Right lobe of liver (tissue), 6 donors: ENCODE data around the gene FSTL4. TPM values are rescaled to one million over a fixed set of nuclear protein-coding genes. Genes with fewer than 3 reads are reported as not detected.

ENCODE experiments used
- ATAC-seq, 4 donors: fragments of 200-7000 bp; cut with Tn5 transposase; one replicate each; pipeline ENCODE4 v1.9.1; 2020; ENCODE audit warnings: mild to moderate bottlenecking in 4 of 4, moderate library complexity in 4 of 4
- DNase-seq, 3 donors: peaks; one replicate each; pipeline ENCODE4 v3.0.0-alpha.2; 2020
- H3K27ac ChIP-seq, 3 donors: fragments of 200-600 bp; one replicate each; pipeline ENCODE4 v1.8.0; 2022
- H3K27me3 ChIP-seq, 2 donors: fragments of 200-600 bp; one replicate each; pipeline ENCODE4 v1.8.0; 2022
- H3K36me3 ChIP-seq, 4 donors: fragments of 200-600 bp; sonication (generic) in 1 of 4; one replicate each; pipeline versions ENCODE4 v1.5.1 to v1.8.0; 2017 to 2022; ENCODE audit warnings: control low read depth in 1 of 4
- H3K4me1 ChIP-seq, 4 donors: fragments of 200-600 bp; sonication (generic) in 1 of 4; one replicate each; pipeline versions ENCODE4 v1.5.1 to v1.8.0; 2017 to 2022; ENCODE audit warnings: control low read depth in 1 of 4
- H3K4me3 ChIP-seq, 3 donors: fragments of 200-600 bp; one replicate each; pipeline ENCODE4 v1.8.0; 2022
- H3K9me3 ChIP-seq, 4 donors: fragments of 200-600 bp; sonication (generic) in 1 of 4; one replicate each; pipeline versions ENCODE4 v1.5.1 to v1.8.0; 2017 to 2022; ENCODE audit warnings: control low read depth in 1 of 4
- CTCF ChIP-seq, 4 donors: fragments of 200-600 bp in 3 of 4; fragments of 450-650 bp in 1 of 4; IDR thresholded peaks; one replicate each; pipeline versions ENCODE4 v1.5.1 to v1.8.0; 2016 to 2022; ENCODE audit warnings: antibody characterized with exemption in 4 of 4, mild to moderate bottlenecking in 2 of 4
- POLR2A ChIP-seq: fragments of 450-650 bp; IDR thresholded peaks from one replicate; pipeline ENCODE4 v1.6.1; 2017; ENCODE audit warnings: antibody characterized with exemption, mild to moderate bottlenecking
- WGBS: methylation state at CpG from one replicate; pipeline ENCODE4 v1.1.6; 2018; ENCODE audit warnings: low coverage, low lambda C conversion rate; ENCODE audit not compliant: insufficient coverage; ENCODE audit errors: missing lambda C conversion rate; 5-methylcytosine and 5-hydroxymethylcytosine counted together
- intact Hi-C, 2 donors: fragments of 100-400 bp; cut with DNase I; formaldehyde crosslinking; loops; one replicate each; pipeline versions ENCODE4 v1.11.2 to v1.14.1; 2022
- total RNA-seq, 6 experiments: library from RNA; depleted of rRNA in 2 of 6; stranded (reverse); fragments of >200 nt in 2 of 6; fragmentation: NEBNext Ultra II Directional in 3 of 6; extraction: Animal tissue kit (Norgen Biotek cat#: 25700) in 3 of 6; gene quantifications; one replicate each; pipeline versions ENCODE4 v1.1.0 to v1.2.4, GENCODE V29; 2016 to 2023
- donor health status: DM: no; HTN: yes; CAD: no.
- donor health status: DM: no; HTN: no; CAD: no.
- donor health status: DM: no; HTN: no; CAD: no.
- donor health status: DM: no; HTN: yes; CAD: no.
- donor health status: DM: no; HTN: yes; CAD: no.

The FSTL4 gene
- total RNA-seq, 6 experiments from 2014 or later: 0.62 to 1.3 (median 0.80) TPM; not detected in 3

- no peak for DNase-seq
- Histone ChIP-seq H3K27ac (no peak overlapping the region), H3K36me3 (no peaks in the 10 kb centered on the region), H3K9me3 (no peaks in the 10 kb centered on the region), H3K4me1 (no peaks in the 10 kb centered on the region), H3K27me3 (no peaks in the 10 kb centered on the region), H3K4me3 (no peak overlapping the region)
- ATAC-seq: no peak
- intact Hi-C loops: no loop called here
- 40% methylated on average over 1 of the region's 1 CpG for WGBS
- TF ChIP-seq CTCF (IDR thresholded peaks at IDR 0.05): no peak
- no peak for TF ChIP-seq POLR2A
These were observed 411.0 kb downstream of the FSTL4 start for GRCh38 chr5:133201310-133201709.

- H3K27ac ChIP-seq: no peak overlapping the region
- H3K36me3 ChIP-seq: no peaks in the 10 kb centered on the region
- WGBS: no CpG with 5 or more reads among the region's 3 CpGs
- no peak overlapping the region for H3K4me3 ChIP-seq
- H3K27me3 ChIP-seq: no peaks in the 10 kb centered on the region
- intact Hi-C loops: no loop called here
- ATAC-seq: no peak
- DNase-seq: no peak
- TF ChIP-seq CTCF (IDR thresholded peaks at IDR 0.05) (no peak), POLR2A (no peak)
- no peaks in the 10 kb centered on the region for H3K4me1 ChIP-seq
- no peaks in the 10 kb centered on the region for H3K9me3 ChIP-seq
These were observed 412.1 kb downstream of the FSTL4 start for GRCh38 chr5:133200256-133200655.

- H3K36me3 ChIP-seq: no peaks in the 10 kb centered on the region
- H3K4me3 ChIP-seq: no peak overlapping the region
- no peaks in the 10 kb centered on the region for H3K9me3 ChIP-seq
- TF ChIP-seq POLR2A (no peak), CTCF (IDR thresholded peaks at IDR 0.05) (no peak)
- no peaks in the 10 kb centered on the region for H3K27me3 ChIP-seq
- DNase-seq: no peak
- ATAC-seq: no peak
- intact Hi-C loops: no loop called here
- no peak overlapping the region for H3K27ac ChIP-seq
- 55% methylated on average over 9 of the region's 18 CpGs for WGBS
- no peaks in the 10 kb centered on the region for H3K4me1 ChIP-seq
These were observed 412.7 kb downstream of the FSTL4 start for GRCh38 chr5:133199417-133200178.

GRCh38 chr5:133198511-133198910 lies 413.8 kb downstream of the FSTL4 start:
- H3K27me3 ChIP-seq: no peaks in the 10 kb centered on the region
- no peaks in the 10 kb centered on the region for H3K36me3 ChIP-seq
- H3K9me3 ChIP-seq: no peaks in the 10 kb centered on the region
- H3K4me1 ChIP-seq: no peaks in the 10 kb centered on the region
- DNase-seq (no peak), ATAC-seq (no peak)
- intact Hi-C loops: no loop called here
- no peak for TF ChIP-seq CTCF (IDR thresholded peaks at IDR 0.05)
- no peak for TF ChIP-seq POLR2A
- no peak overlapping the region for H3K4me3 ChIP-seq
- H3K27ac ChIP-seq: no peak overlapping the region
- 54% methylated on average over 8 of the region's 12 CpGs for WGBS
